ENCODE data around the gene COG3.

DNA sequence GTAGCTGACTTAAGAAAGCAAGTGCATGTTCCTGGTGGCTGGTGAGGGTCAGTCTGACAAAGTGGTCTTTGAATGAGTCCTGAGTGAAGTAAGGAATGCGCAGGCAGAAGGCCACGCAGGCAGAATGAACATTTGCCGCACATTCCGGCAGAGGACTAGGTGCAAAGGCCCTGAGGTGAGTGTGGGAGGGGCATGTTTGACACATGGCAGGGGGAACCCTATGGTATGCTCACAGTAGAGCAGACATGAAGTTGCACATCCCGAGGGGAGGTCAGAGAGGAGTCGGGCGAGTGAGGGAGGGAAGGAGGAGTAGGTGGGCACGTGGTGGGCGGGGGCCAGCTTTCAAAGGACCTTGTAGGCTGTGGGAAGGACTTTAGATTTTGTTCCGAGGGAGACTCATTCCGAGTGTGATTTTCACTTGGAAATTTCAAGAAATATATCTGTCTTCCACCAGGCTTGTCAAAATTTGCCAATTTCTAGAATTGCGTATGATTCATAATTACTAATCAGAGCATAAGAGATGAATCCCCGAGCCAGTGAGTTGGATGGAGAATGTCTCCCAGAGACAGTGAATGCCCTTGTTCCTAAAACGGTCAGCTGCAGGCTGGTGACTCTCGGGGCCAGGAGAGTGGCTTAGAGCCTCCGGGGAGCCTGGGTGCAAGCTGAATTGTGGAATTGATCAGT is 110.5 kb downstream of the COG3 start:
- no peak for TF ChIP-seq POLR2A (IDR thresholded peaks at IDR 0.05; ENCODE audit: low read depth, low read length)
- no peak for TF ChIP-seq POLR2AphosphoS5 (IDR thresholded peaks at IDR 0.05; ENCODE audit: insufficient read depth, low read depth, low read length)
- TF ChIP-seq, protein P1, sequence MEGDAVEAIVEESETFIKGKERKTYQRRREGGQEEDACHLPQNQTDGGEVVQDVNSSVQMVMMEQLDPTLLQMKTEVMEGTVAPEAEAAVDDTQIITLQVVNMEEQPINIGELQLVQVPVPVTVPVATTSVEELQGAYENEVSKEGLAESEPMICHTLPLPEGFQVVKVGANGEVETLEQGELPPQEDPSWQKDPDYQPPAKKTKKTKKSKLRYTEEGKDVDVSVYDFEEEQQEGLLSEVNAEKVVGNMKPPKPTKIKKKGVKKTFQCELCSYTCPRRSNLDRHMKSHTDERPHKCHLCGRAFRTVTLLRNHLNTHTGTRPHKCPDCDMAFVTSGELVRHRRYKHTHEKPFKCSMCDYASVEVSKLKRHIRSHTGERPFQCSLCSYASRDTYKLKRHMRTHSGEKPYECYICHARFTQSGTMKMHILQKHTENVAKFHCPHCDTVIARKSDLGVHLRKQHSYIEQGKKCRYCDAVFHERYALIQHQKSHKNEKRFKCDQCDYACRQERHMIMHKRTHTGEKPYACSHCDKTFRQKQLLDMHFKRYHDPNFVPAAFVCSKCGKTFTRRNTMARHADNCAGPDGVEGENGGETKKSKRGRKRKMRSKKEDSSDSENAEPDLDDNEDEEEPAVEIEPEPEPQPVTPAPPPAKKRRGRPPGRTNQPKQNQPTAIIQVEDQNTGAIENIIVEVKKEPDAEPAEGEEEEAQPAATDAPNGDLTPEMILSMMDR (IDR thresholded peaks at IDR 0.05; ENCODE audit: extremely low read depth in 1 of 2, insufficient read depth in 1 of 2, low read depth in 1 of 2, low read length in 2 of 2) = no peak
- no peak for TF ChIP-seq EZH2 (IDR thresholded peaks at IDR 0.05; ENCODE audit: borderline replicate concordance, low read depth, low read length, severe bottlenecking)
- no peak for TF ChIP-seq FOS (IDR thresholded peaks at IDR 0.05; ENCODE audit: borderline replicate concordance, insufficient read depth, low read length)
- TF ChIP-seq MYC (IDR thresholded peaks at IDR 0.05; ENCODE audit: low read depth, low read length) = no peak
